GM18517 (cell line): ENCODE measurements around the gene MAGEA4.
"Not testable (repeated sequence)": the region's sequence is repeated elsewhere in the genome, so short reads cannot be mapped to it uniquely, and the experiment has no call there.

ENCODE experiments used
- ATAC-seq: cut with Tn5 transposase; IDR thresholded peaks from one replicate; pipeline ENCODE4 v1.9.1; 2021; ENCODE audit warnings: mild to moderate bottlenecking, moderate library complexity; ENCODE audit not compliant: unreplicated experiment

MAGEA4 gene, protein sequence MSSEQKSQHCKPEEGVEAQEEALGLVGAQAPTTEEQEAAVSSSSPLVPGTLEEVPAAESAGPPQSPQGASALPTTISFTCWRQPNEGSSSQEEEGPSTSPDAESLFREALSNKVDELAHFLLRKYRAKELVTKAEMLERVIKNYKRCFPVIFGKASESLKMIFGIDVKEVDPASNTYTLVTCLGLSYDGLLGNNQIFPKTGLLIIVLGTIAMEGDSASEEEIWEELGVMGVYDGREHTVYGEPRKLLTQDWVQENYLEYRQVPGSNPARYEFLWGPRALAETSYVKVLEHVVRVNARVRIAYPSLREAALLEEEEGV

GRCh38 chrX:151912780-151913179 lies at the start of gene MAGEA4:
Gene MAGEA4, plus strand, starts transcription at chrX:151912889. Its CDS starts 10,776 bp downstream, at chrX:151923665.
- no peak for ATAC-seq

DNA sequence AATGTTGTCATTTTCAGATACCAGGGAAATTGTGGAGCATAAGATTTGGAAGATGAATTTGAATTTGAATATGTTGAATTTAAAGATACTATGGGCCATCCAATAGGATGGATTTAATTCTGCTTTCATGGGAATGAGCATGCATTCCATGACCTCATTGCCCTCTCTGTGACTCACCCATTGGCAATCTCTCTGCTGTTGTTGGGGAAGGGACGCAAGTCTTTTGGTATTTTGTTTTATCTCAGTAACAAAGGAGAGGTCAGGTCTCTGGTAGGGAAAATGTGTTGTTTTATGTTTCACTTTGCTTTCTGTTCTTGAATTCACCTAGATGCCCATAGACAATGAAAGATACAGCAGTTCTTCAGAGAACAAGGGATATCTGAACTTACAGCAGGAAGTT lies 42.1 kb upstream of the MAGEA4 start:
- ATAC-seq = no peak

DNA sequence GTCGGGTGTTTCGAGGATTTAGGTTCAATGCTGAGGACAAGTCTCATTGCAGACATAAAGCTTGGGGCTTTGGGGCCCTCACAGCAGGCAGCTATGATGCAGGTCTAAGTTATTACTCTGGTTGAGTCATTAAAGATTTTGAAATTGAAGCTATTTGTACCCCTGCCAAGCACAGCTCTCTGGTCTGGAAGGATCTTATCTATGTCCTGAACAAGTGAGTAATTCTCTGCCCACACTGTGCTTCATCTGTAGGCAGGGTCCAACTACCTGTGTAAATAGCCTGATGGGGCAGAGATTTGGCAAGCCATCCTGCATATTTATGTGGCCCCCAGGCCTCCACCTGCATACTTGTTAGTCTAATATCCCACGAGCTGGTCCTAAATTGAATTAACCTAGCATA lies 41.4 kb upstream of the MAGEA4 start:
- ATAC-seq = no peak

DNA sequence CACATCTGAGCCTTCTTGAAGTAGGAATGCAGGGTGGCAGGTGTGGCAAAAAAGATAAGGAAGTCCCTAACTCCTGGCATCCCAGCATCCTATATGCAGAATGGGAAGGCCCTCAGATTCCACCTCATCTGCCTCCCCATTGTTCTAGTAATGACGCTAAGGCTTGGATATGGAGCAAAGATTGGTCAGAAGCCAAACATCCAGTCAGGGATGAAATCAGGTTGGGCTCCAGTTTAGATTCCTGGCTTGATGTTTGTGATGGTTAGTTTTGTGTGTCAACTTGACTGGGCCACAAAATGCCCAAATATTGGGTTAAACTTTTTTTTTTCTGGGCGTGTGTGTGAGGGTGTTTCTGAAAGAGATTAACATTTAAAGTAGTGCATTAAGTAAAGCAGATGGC lies 39.6 kb upstream of the MAGEA4 start:
- no peak for ATAC-seq

DNA sequence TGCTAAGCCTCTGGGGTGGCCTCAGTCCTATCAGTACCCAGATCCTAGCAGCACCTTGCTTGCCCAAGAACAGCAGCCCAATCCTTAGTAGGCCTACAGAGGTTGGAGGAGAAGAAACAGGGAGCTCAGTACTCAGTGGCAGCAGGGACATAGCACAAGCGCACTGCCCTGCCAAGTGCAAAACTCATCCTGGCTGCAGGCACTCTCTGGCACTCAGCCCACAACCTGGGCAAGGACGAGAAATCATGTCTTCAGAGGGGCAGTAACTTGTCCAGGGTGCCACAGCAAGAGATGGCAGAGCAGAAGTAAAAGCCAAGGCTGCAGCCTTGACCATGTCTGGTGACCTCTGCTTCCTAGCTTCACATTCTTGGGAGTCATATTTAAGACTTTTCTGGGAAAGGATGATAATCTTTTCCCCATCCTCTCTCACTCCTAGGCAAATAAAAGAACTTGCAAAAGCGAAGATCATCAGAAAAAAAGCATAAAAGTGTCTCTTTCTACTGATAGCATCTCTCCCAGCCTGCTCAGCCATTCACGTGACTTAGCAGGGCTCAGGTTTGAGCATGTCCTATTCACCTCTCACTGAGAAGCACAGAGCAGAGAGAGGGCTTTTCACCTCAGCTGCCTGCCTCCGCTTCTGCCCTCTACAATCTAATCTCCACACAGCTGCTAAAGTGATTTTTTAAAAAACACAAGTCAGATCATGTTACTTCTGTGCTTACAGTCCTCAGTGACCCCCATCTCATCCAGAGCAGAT lies 37.2 kb upstream of the MAGEA4 start:
- no peak for ATAC-seq

DNA sequence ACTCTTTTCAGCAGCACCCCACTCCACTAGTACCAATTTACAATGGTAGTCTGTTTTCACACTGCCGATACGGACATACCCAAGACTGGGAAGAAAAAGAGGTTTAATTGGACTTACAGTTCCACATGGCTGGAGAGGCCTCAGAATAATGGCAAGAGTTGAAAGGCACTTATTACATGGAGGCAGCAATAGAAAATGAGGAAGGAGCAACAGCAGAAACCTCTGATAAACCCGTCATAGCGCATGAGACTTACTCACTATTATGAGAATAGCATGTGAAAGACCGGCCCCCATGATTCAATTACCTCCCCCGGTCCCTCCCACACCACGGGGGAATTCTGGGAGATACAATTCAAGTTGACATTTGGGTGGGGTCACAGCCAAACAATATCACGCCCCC lies 34.1 kb upstream of the MAGEA4 start:
- no peak for ATAC-seq

- ATAC-seq = no peak
These were observed 32.8 kb upstream of the MAGEA4 start for GRCh38 chrX:151879856-151880255.

DNA sequence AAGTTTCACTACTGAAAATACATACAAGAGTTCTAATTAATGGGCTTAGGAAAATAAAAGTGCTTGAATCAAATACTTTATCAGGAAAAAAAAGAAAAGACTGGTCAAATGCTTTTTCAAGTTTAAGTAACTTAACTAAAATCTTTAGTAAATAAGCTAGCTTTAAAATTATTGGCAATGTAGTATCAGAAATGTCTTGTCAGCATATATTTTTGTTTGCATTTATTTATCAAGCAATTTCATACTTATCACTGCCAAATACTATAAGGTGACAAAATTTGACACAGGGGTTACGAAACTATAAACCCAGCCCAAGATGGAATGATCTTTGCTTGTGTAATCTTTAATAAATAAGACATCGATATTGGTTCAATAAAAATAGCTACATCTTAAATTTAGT lies 31.8 kb upstream of the MAGEA4 start:
- no peak for ATAC-seq

- ATAC-seq = no peak
These were observed 23.3 kb upstream of the MAGEA4 start for GRCh38 chrX:151889421-151889820.

GRCh38 chrX:151896734-151897474 lies 15.8 kb upstream of the MAGEA4 start:
- ATAC-seq = no peak

GRCh38 chrX:151899622-151900021 lies 13.1 kb upstream of the MAGEA4 start:
- ATAC-seq = no peak

- ATAC-seq = no peak
These were observed 10.9 kb upstream of the MAGEA4 start for GRCh38 chrX:151901826-151902225.

DNA sequence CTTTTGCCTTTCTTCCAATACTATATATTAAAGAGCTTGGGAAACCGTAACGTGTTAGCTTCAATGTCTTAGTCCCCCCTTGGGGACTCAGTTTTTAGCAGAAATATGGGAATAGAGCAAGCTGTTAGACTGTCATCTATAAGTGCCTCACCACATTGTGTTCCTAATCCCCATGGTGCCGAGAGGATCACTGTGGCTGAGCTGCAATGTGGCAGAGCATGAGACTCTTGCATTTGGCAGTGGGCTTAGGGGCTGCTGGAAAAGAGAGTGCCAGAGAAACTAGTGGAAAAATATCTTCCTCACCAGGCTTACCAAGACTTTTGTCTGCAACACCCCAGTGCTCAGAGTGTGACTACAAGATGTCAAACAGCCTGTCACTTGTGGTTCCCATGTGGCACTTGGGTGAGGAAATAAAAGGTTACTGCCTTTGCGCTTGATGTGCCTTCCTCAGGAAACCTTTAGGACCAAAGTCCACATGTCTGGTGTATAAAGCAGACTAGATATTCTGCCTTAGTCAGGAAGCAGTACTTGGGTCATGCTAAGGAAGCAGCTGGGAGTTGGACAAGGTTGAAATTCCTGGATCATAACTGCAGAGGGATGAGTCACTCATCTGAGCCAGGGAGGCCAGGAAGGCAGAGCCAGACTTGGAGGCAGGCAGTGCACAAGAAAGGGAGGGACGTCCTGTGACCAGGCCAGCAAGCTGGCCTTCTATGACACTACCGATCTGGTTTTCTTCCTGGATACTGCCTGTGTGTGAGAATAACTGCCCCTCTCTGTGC lies 9.7 kb upstream of the MAGEA4 start:
- ATAC-seq = no peak

GRCh38 chrX:151904989-151905388 lies 7.7 kb upstream of the MAGEA4 start:
- no peak for ATAC-seq

DNA sequence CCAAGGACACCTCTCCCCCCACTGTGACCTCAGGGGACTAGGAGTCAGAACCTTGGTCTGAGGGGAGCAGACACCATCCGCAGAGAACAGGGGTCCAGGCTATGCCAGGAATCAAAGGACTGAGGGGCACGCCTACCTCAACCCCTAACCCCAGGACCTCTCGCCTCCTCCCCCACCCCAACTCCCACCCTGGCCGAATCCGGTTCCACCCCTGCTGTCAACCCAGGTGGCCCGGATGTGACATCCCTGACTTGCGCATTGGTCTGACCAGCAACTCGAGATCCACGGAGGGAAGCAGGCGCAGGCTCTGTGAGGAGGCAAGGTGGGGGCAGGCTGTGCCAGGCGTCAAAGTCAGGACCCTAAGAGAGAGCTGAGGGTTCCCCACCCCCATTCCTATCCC lies 468 bp upstream of the MAGEA4 start:
- ATAC-seq = no peak

DNA sequence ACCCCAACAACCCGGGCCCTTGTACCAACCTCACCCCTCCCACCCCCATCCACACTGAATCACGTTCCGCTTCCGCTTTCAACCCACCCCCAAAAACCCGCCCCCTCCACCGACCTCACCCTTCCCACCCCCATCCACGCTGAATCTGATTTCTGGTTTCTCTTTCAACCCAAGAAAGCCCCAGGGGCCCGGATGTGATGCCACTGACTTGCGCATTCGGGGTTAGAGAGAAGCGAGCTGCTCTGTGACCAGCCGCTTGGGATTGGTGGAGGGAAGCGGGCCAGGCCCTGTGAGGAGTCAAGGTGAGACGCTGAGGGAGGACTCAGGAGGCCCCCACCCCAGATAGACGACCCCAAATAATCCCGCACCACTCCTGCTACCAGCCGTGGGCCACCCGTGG lies 6.0 kb downstream of the MAGEA4 start:
- ATAC-seq = not testable (repeated sequence)

DNA sequence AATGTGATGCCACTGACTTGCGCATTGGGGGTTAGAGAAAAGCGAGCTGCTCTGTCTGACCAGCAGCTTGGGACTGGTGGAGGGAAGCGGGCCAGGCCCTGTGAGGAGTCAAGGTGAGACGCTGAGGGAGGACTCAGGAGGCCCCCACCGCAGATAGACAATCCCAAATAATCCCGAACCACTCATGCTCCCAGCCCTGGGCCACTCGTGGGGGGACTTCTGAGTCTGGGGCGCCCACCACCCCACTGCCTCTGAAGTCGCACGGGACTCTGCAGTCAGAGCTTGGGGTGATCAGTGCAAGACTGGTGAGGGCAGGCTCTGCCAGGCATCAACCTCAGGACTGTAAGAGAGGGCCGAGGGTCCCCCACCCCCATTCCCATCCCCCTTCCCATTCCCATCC lies 6.9 kb downstream of the MAGEA4 start:
- no peak for ATAC-seq

- no peak for ATAC-seq
These were observed 7.4 kb downstream of the MAGEA4 start for GRCh38 chrX:151920101-151920500.

DNA sequence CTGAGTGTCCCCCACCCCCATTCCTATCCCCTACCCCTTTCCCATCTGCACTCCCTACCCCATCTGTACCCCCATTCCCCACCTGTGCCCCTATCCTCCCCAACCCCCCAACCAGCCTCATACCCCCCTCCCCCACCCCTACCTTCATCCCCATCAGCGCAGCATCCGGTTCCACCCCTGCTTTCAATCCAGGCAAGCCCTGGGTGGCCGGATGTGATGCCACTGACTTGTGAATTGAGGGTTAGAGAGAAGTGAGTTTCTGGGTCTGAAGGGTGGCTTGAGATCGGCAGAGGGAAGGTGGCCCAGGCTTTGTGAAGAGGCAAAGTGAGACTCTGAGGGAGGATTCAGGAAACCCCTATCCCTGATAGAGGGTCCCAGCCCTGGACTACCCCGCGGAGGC lies 7.8 kb downstream of the MAGEA4 start:
- no peak for ATAC-seq

DNA sequence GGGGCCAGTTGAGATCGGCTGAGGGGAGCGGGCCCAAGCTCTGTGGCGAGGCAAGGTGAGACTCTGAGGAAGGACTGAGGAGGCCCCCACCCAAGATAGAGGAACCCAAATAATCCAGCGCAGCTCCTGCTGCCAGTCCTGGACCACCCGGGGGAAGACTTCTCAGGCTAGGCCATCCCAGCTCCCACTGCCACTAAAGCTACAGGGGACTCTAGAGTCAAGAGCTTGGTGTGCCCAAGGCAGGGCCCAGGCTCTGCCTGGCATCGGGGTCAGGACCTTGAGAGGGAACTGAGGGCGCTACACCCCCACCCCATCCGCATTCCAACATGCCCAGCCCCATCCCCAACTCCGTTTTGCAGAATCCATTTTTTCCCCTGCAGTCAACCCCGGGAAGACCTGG lies 8.6 kb downstream of the MAGEA4 start:
- ATAC-seq = no peak

DNA sequence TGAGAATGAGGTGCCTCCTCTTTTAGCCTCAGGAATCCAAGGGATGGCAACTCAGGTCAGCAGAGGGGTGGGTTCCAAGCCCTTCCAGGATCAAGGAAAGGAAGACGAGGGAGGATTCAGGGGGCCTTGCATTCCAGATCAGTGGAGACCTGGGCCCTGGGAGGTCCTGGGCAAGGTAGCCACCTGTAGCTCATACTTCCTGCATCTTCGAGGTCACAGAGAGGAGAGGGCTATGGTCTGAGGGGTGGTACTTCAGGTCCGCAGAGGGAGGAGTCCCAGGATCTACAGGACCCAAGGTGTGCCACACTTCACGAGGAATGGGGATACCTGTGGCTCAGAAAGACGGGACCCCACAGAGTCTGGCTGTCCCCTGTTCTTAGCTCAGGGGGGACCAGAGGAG lies 9.2 kb downstream of the MAGEA4 start:
- no peak for ATAC-seq
